ENCODE results near the gene SMIM23.

SMIM23 gene

DNA sequence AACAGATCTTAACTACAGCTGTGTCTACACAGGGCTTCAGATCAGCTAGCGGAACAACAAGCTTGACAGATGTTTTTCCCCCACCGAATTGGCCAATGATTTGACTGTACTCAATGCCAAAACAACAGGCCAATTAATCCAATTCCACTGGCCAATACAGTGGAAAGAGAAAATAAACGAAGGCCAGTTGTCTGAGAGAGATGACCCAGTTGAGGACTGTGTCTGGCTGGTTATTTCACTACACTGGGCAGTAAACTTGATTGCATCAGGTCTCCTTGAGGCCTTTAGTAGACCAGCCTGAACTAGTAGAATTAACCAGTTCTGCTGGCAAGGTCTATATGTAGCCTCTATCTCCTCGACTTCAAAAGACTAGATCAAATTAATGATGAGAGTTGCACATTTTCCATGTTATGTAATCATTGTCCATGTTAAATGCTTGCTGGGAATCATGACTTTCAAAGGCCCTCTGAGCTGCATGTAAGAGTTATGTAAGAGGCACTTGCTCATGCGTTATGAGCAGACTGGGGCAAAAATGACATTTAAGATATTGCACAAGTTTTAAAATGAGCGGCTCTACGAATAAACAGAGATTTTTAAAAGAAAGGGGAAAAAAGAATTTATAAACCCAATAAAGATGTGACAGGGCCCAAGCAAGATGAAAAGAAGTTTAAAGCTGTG lies 28.3 kb downstream of the SMIM23 start:
- H3K4me1 ChIP-seq (ENCODE audit: insufficient read depth, low read length), result no peaks in the 10 kb centered on the region
- H3K36me3 ChIP-seq (ENCODE audit: insufficient read depth, low read length), result no peaks in the 10 kb centered on the region
- no peak overlapping the region for H3K9ac ChIP-seq (ENCODE audit: low read depth, low read length)
- H3K9me3 ChIP-seq (ENCODE audit: control insufficient read depth, insufficient read depth, low read length), result no peaks in the 10 kb centered on the region

- H3K4me1 ChIP-seq (ENCODE audit: insufficient read depth, low read length), result no peaks in the 10 kb centered on the region
- H3K9me3 ChIP-seq (ENCODE audit: control insufficient read depth, insufficient read depth, low read length), result no peaks in the 10 kb centered on the region
- no peaks in the 10 kb centered on the region for H3K36me3 ChIP-seq (ENCODE audit: insufficient read depth, low read length)
- H3K9ac ChIP-seq (ENCODE audit: low read depth, low read length), result no peak overlapping the region
Measured at GRCh38 chr5:171816666-171817065, 31.0 kb downstream of the SMIM23 start.

- Histone ChIP-seq H3K9me3 (ENCODE audit: control insufficient read depth, insufficient read depth, low read length) (no peaks in the 10 kb centered on the region), H3K36me3 (ENCODE audit: insufficient read depth, low read length) (no peaks in the 10 kb centered on the region), H3K9ac (ENCODE audit: low read depth, low read length) (no peak overlapping the region), H3K4me1 (ENCODE audit: insufficient read depth, low read length) (no peaks in the 10 kb centered on the region)
Measured at GRCh38 chr5:171820561-171820960, 34.9 kb downstream of the SMIM23 start.

DNA sequence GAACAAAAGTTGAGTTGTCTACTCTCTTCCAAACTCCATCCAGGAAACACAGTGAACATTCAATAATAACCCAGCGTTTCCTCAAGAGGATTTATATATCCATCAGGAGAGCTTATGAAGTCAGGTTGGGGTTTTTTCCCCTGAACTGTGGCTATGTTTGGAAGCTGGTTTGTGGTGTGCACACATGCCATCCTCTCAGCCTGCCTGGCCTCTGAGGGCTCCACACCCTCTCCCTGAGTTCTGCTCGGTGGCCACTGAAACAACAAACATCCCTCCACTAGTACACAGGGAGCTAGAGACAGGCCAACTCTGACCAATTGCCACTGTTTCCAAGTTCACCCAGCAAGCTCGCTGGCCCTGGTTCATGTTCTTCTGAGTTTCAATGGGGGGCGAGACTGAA lies 35.7 kb downstream of the SMIM23 start:
- H3K36me3 ChIP-seq (ENCODE audit: insufficient read depth, low read length), result no peaks in the 10 kb centered on the region
- no peak overlapping the region for H3K9ac ChIP-seq (ENCODE audit: low read depth, low read length)
- no peaks in the 10 kb centered on the region for H3K9me3 ChIP-seq (ENCODE audit: control insufficient read depth, insufficient read depth, low read length)
- H3K4me1 ChIP-seq (ENCODE audit: insufficient read depth, low read length), result no peaks in the 10 kb centered on the region

DNA sequence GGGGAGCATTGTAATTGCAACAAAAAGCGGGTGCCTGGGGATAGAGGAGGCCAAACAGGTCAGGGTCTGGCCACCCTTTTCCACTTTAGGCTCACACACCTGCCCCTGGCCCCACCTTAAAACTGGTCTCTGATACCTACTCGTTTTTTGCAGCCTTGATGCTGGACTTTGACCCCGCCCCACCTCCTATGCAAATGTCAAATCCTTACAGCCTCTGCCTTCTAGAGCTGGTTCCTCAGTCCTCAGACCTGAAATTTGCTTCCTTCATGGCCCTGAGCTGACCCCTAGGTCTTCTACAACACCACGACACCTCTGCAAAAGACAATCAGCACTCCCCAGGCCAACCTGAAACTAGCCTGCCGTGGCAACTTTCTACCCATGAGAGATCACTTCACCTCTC lies 37.7 kb downstream of the SMIM23 start:
- Histone ChIP-seq H3K36me3 (ENCODE audit: insufficient read depth, low read length) (no peaks in the 10 kb centered on the region), H3K9ac (ENCODE audit: low read depth, low read length) (no peak overlapping the region), H3K9me3 (ENCODE audit: control insufficient read depth, insufficient read depth, low read length) (no peaks in the 10 kb centered on the region), H3K4me1 (ENCODE audit: insufficient read depth, low read length) (no peaks in the 10 kb centered on the region)

DNA sequence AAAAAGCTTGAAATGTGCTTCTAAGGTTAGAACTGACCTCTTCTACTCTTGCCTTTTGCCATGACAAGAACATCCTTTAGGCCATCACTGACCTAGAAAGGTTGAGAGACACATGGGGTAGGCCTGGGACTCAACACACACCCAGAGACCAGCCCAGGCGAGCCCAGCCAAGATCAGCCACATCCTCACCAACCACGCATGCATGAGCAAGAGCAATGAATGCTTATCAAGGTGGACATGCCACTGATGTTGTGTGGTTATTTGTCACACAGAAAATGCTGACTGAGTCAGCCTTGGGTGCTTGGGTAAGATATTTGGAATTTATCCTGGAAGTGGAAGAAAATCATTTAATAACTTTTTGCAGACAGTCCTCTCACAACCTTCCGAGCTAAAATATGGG lies 39.4 kb downstream of the SMIM23 start:
- H3K4me1 ChIP-seq (ENCODE audit: insufficient read depth, low read length), result no peaks in the 10 kb centered on the region
- peaks cover 6% of the 10 kb centered on the region; the same call in 1 of the 2 replicates for H3K9me3 ChIP-seq (ENCODE audit: control insufficient read depth, insufficient read depth, low read length)
- no peak overlapping the region for H3K9ac ChIP-seq (ENCODE audit: low read depth, low read length)
- H3K36me3 ChIP-seq (ENCODE audit: insufficient read depth, low read length), result no peaks in the 10 kb centered on the region

GRCh38 chr5:171826132-171826531 lies 40.5 kb downstream of the SMIM23 start:
- Histone ChIP-seq H3K9ac (ENCODE audit: low read depth, low read length) (no peak overlapping the region), H3K9me3 (ENCODE audit: control insufficient read depth, insufficient read depth, low read length) (peaks cover 9% of the 10 kb centered on the region; the same call in 1 of the 2 replicates), H3K36me3 (ENCODE audit: insufficient read depth, low read length) (no peaks in the 10 kb centered on the region), H3K4me1 (ENCODE audit: insufficient read depth, low read length) (no peaks in the 10 kb centered on the region)

DNA sequence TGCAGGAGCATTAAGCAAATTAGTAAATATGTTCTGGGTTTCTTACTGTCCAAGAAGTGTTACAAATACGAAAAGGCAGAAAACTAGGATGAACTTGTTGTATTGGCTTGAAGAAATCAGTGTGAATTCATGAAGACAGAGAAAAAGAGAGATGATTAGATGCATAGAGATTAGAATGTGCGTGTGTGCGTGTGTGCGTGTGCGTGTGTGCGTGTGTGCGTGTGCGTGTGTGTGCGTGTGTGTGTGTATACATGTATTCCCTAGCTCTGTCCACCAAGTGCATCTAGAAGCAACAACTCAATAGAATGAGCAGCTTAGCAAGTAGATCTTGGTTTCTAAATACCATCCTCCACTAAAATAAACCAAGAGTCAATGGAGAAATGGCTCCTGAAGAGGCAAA lies 41.5 kb downstream of the SMIM23 start:
- Histone ChIP-seq H3K4me1 (ENCODE audit: insufficient read depth, low read length) (no peaks in the 10 kb centered on the region), H3K9ac (ENCODE audit: low read depth, low read length) (no peak overlapping the region), H3K36me3 (ENCODE audit: insufficient read depth, low read length) (no peaks in the 10 kb centered on the region), H3K9me3 (ENCODE audit: control insufficient read depth, insufficient read depth, low read length) (peaks cover 9% of the 10 kb centered on the region; the same call in 1 of the 2 replicates)

- Histone ChIP-seq H3K4me1 (ENCODE audit: insufficient read depth, low read length) (no peaks in the 10 kb centered on the region), H3K36me3 (ENCODE audit: insufficient read depth, low read length) (no peaks in the 10 kb centered on the region)
Measured at GRCh38 chr5:171830686-171831085, 45.1 kb downstream of the SMIM23 start.

DNA sequence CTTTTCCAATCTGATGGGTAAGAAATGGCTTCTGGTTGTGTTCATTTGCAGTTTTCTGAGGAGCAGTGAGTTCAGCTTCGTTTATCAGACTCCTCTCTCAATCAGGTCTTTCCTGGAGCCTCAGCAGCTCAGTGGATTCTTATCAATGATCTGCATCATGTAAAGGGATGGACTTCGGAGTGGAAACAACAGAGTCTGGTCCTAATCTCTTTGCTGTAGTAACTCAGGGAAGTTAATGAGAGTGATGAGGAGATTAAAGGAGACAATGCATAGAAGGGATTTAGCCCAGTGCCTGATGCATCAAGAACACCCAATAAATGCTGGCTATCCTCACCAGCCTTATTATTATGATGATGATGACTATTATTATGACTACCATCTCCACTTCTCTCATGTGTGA lies 47.2 kb downstream of the SMIM23 start:
- Histone ChIP-seq H3K4me1 (ENCODE audit: insufficient read depth, low read length) (no peaks in the 10 kb centered on the region), H3K9ac (ENCODE audit: low read depth, low read length) (no peak overlapping the region), H3K9me3 (ENCODE audit: control insufficient read depth, insufficient read depth, low read length) (peaks cover 9% of the 10 kb centered on the region), H3K36me3 (ENCODE audit: insufficient read depth, low read length) (no peaks in the 10 kb centered on the region)

More at GRCh38 chr5:171830686-171831085, 45.1 kb downstream of the SMIM23 start:
- no peak overlapping the region for H3K9ac ChIP-seq (ENCODE audit: low read depth, low read length)
- peaks cover 9% of the 10 kb centered on the region for H3K9me3 ChIP-seq (ENCODE audit: control insufficient read depth, insufficient read depth, low read length)

GRCh38 chr5:171834461-171834860 lies 48.8 kb downstream of the SMIM23 start:
- Histone ChIP-seq H3K4me1 (ENCODE audit: insufficient read depth, low read length) (no peaks in the 10 kb centered on the region), H3K9ac (ENCODE audit: low read depth, low read length) (no peak overlapping the region), H3K9me3 (ENCODE audit: control insufficient read depth, insufficient read depth, low read length) (peaks cover 9% of the 10 kb centered on the region), H3K36me3 (ENCODE audit: insufficient read depth, low read length) (no peaks in the 10 kb centered on the region)

DNA sequence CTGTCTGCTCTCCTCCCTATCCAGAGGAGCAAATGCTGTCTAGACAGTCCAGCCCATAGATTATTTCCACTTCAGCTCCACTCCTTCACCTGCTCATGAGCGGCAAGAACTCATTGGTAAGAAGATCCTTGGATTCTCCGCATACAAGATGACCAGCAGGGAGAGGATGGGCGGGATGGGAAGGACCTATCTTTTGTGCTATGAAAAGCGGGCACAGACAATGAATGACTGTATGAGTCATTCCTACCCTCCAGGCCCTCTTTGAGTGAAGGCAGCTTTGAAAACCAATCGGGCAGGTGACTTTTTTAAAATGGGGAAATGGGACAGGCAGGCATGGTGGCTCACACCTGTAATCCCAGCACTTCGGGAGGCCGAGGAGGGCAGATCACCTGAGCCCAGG lies 49.4 kb downstream of the SMIM23 start:
- H3K4me1 ChIP-seq (ENCODE audit: insufficient read depth, low read length), result no peaks in the 10 kb centered on the region
- no peak overlapping the region for H3K9ac ChIP-seq (ENCODE audit: low read depth, low read length)
- no peaks in the 10 kb centered on the region for H3K36me3 ChIP-seq (ENCODE audit: insufficient read depth, low read length)
- peaks cover 3% of the 10 kb centered on the region for H3K9me3 ChIP-seq (ENCODE audit: control insufficient read depth, insufficient read depth, low read length)

GRCh38 chr5:171837522-171837921 lies 51.9 kb downstream of the SMIM23 start:
- Histone ChIP-seq H3K4me1 (ENCODE audit: insufficient read depth, low read length) (no peaks in the 10 kb centered on the region), H3K9me3 (ENCODE audit: control insufficient read depth, insufficient read depth, low read length) (no peaks in the 10 kb centered on the region; the same call in 1 of the 2 replicates), H3K36me3 (ENCODE audit: insufficient read depth, low read length) (no peaks in the 10 kb centered on the region), H3K9ac (ENCODE audit: low read depth, low read length) (no peak overlapping the region)

DNA sequence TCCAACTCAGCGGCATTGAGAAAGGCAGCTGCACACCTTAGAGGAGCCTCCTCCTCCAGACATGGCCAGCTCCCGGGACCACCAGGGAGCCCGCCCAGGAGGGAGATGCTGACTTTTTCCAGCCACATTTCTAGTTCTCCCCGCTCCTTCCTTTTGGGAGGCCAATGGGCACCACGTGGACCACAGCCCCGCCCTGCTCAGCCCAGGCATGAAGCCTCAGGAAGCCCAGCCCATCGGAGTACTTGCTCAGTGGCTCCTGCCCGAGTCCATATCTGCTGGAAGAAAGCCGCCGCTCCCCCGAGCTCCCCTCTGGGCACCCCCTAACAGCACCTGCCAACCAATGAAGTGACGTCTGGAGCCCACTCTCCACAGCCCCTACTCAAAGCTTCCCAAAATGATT lies 52.4 kb downstream of the SMIM23 start:
- no peaks in the 10 kb centered on the region; the same call in 1 of the 2 replicates for H3K9me3 ChIP-seq (ENCODE audit: control insufficient read depth, insufficient read depth, low read length)
- no peak overlapping the region for H3K9ac ChIP-seq (ENCODE audit: low read depth, low read length)
- no peaks in the 10 kb centered on the region for H3K4me1 ChIP-seq (ENCODE audit: insufficient read depth, low read length)
- no peaks in the 10 kb centered on the region for H3K36me3 ChIP-seq (ENCODE audit: insufficient read depth, low read length)

GRCh38 chr5:171839112-171839511 lies 53.5 kb downstream of the SMIM23 start:
- no peak overlapping the region for H3K9ac ChIP-seq (ENCODE audit: low read depth, low read length)
- H3K36me3 ChIP-seq (ENCODE audit: insufficient read depth, low read length), result no peaks in the 10 kb centered on the region
- no peaks in the 10 kb centered on the region; the same call in 1 of the 2 replicates for H3K9me3 ChIP-seq (ENCODE audit: control insufficient read depth, insufficient read depth, low read length)
- H3K4me1 ChIP-seq (ENCODE audit: insufficient read depth, low read length), result no peaks in the 10 kb centered on the region
